Activated T-helper 17 cell treated with anti-CD3 and anti-CD28 coated beads, Interleukin-2, amount 50 U/mL, for 72 hours (primary cell): ENCODE measurements around the gene PSME4. TPM values are rescaled to one million over a fixed set of nuclear protein-coding genes. Genes with fewer than 3 reads are reported as not detected.

Experiments
- ATAC-seq: fragments of 150-1000 bp; cut with Tn5 transposase; replicated peaks from 2 replicates; pipeline ENCODE4 v1.10.0; 2021; ENCODE audit warnings: mild to moderate bottlenecking, moderate library complexity
- H3K27ac Mint-ChIP-seq: one replicate; pipeline ENCODE4 v1.8.0; 2022; ENCODE audit warnings: mixed read lengths
- H3K27me3 Mint-ChIP-seq: one replicate; pipeline ENCODE4 v1.8.0; 2022; ENCODE audit warnings: mixed read lengths
- H3K36me3 Mint-ChIP-seq: one replicate; pipeline ENCODE4 v1.8.0; 2022; ENCODE audit warnings: low read depth, mild to moderate bottlenecking, mixed read lengths
- H3K4me1 Mint-ChIP-seq: one replicate; pipeline ENCODE4 v1.8.0; 2022; ENCODE audit warnings: mixed read lengths
- H3K4me3 Mint-ChIP-seq: one replicate; pipeline ENCODE4 v1.8.0; 2022; ENCODE audit warnings: mild to moderate bottlenecking, mixed read lengths
- H3K9me3 Mint-ChIP-seq: one replicate; pipeline ENCODE4 v1.8.0; 2022; ENCODE audit warnings: mixed read lengths
- total RNA-seq, 2 donors: library from RNA; stranded (reverse); gene quantifications; one replicate each; pipeline ENCODE4 v1.2.3, GENCODE V29; 2022

Gene PSME4, protein sequence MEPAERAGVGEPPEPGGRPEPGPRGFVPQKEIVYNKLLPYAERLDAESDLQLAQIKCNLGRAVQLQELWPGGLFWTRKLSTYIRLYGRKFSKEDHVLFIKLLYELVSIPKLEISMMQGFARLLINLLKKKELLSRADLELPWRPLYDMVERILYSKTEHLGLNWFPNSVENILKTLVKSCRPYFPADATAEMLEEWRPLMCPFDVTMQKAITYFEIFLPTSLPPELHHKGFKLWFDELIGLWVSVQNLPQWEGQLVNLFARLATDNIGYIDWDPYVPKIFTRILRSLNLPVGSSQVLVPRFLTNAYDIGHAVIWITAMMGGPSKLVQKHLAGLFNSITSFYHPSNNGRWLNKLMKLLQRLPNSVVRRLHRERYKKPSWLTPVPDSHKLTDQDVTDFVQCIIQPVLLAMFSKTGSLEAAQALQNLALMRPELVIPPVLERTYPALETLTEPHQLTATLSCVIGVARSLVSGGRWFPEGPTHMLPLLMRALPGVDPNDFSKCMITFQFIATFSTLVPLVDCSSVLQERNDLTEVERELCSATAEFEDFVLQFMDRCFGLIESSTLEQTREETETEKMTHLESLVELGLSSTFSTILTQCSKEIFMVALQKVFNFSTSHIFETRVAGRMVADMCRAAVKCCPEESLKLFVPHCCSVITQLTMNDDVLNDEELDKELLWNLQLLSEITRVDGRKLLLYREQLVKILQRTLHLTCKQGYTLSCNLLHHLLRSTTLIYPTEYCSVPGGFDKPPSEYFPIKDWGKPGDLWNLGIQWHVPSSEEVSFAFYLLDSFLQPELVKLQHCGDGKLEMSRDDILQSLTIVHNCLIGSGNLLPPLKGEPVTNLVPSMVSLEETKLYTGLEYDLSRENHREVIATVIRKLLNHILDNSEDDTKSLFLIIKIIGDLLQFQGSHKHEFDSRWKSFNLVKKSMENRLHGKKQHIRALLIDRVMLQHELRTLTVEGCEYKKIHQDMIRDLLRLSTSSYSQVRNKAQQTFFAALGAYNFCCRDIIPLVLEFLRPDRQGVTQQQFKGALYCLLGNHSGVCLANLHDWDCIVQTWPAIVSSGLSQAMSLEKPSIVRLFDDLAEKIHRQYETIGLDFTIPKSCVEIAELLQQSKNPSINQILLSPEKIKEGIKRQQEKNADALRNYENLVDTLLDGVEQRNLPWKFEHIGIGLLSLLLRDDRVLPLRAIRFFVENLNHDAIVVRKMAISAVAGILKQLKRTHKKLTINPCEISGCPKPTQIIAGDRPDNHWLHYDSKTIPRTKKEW (N-terminal part only)
- total RNA-seq = 10 to 100 TPM; 30.9 to 47.9 TPM

GRCh38 chr2:53970724-53971602, at the start of gene PSME4:
PSME4 (minus strand) TSS chr2:53970993; CDS start chr2:53970784, 209 bp downstream.
- H3K4me3 Mint-ChIP-seq = peak within 1 kb of the TSS; percentile 93
- H3K9me3 Mint-ChIP-seq = no peaks in the 10 kb centered on the region
- peak; percentile 92 for ATAC-seq
- peak within 1 kb of the TSS; percentile 93 for H3K27ac Mint-ChIP-seq
- H3K4me1 Mint-ChIP-seq = peaks cover 33% of the 10 kb centered on the region
- peaks cover 11% of the 10 kb centered on the region for H3K36me3 Mint-ChIP-seq
- H3K27me3 Mint-ChIP-seq = no peaks in the 10 kb centered on the region

- Mint-ChIP-seq H3K4me1 (peaks cover 15% of the 10 kb centered on the region), H3K27ac (peak overlapping the region; percentile 1), H3K27me3 (no peaks in the 10 kb centered on the region), H3K36me3 (no peaks in the 10 kb centered on the region), H3K4me3 (no peak overlapping the region), H3K9me3 (peaks cover 3% of the 10 kb centered on the region)
- ATAC-seq = no peak
Measured at GRCh38 chr2:54015798-54016699, 45.3 kb upstream of the PSME4 start.

GRCh38 chr2:54013996-54014395, 43.2 kb upstream of the PSME4 start:
- Mint-ChIP-seq H3K27ac (peak overlapping the region; percentile 82), H3K4me3 (peak overlapping the region; percentile 60), H3K9me3 (no peaks in the 10 kb centered on the region), H3K4me1 (peaks cover 15% of the 10 kb centered on the region), H3K36me3 (no peaks in the 10 kb centered on the region), H3K27me3 (no peaks in the 10 kb centered on the region)
- no peak for ATAC-seq

DNA sequence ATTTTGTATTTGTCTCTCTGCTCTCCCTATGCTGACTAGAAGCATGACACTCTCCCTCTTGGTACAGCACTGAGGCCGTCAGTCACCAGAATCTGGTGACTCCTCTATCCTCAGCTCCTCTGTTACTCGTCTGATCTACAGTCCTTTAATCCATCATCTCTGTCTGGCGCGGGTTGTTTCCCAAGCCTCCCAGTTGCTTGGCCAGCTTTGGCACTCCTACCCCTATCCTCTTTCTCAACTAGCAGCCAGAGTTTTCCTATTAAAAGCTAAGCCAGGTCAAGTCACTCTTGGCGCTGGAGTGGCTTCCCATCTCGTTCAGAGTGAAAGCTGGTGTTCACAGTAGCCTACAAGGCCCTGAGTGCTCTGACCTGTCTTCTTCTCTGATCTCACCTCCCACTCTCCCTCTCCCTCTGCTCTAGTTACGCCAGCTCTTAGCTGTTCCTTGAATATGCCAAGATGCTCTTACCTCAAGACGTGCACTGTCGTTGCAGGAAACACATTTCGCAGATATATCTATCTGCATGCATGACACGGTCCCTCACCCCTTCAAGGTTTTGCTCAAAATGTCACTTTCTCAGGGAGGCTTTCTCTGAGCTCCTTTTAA, 41.8 kb upstream of the PSME4 start:
- Mint-ChIP-seq H3K9me3 (no peaks in the 10 kb centered on the region), H3K4me1 (peaks cover 15% of the 10 kb centered on the region), H3K27ac (peak overlapping the region; percentile 22), H3K36me3 (no peaks in the 10 kb centered on the region), H3K27me3 (no peaks in the 10 kb centered on the region), H3K4me3 (no peak overlapping the region)
- no peak for ATAC-seq

DNA sequence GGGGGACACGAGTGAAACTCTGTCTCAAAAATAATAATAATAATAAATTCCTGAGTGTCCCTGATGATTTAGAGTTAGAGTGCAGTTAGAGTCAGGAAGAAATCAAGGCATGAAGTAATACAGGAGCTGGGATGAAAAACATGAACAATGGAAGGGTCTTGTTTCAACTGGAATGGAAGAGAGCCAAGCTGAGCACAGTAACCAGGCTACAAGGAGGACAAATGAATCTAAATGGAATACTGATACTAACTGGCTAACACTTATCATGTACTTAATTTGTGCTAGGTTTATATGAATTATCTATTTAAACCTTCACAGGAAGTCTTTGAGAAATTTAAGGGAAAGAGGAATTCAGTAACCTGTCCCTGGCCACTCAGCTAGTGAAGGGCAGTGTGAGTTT, 38.8 kb upstream of the PSME4 start:
- no peaks in the 10 kb centered on the region for H3K36me3 Mint-ChIP-seq
- H3K4me1 Mint-ChIP-seq = peaks cover 15% of the 10 kb centered on the region
- no peaks in the 10 kb centered on the region for H3K27me3 Mint-ChIP-seq
- no peak overlapping the region for H3K4me3 Mint-ChIP-seq
- no peak for ATAC-seq
- no peaks in the 10 kb centered on the region for H3K9me3 Mint-ChIP-seq
- no peak overlapping the region for H3K27ac Mint-ChIP-seq

- Mint-ChIP-seq H3K27me3 (no peaks in the 10 kb centered on the region), H3K4me1 (peaks cover 8% of the 10 kb centered on the region), H3K36me3 (no peaks in the 10 kb centered on the region), H3K4me3 (no peak overlapping the region), H3K27ac (no peak overlapping the region), H3K9me3 (no peaks in the 10 kb centered on the region)
- no peak for ATAC-seq
Measured at GRCh38 chr2:54008439-54008838, 37.6 kb upstream of the PSME4 start.

DNA sequence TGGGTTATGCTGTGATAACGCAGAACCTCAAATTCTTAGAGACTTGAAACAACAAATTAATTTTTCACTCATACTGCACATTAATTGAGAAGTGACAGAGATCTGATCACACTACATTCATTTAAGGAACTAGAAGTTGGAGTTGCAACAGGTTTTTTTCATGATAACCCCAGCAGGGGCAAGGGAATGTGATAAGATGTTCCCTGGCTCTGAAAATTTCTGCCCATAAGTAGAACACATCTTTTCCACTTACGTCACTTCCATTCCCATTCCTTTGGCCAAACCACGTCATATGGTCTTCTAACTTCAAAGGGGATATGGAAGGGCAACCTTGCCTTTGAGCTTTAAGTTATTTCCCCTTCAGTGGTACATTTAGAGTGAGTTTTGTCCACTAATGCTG, 29.7 kb upstream of the PSME4 start:
- Mint-ChIP-seq H3K36me3 (no peaks in the 10 kb centered on the region), H3K4me3 (no peak overlapping the region), H3K4me1 (no peaks in the 10 kb centered on the region), H3K9me3 (no peaks in the 10 kb centered on the region), H3K27me3 (no peaks in the 10 kb centered on the region), H3K27ac (no peak overlapping the region)
- ATAC-seq = no peak

DNA sequence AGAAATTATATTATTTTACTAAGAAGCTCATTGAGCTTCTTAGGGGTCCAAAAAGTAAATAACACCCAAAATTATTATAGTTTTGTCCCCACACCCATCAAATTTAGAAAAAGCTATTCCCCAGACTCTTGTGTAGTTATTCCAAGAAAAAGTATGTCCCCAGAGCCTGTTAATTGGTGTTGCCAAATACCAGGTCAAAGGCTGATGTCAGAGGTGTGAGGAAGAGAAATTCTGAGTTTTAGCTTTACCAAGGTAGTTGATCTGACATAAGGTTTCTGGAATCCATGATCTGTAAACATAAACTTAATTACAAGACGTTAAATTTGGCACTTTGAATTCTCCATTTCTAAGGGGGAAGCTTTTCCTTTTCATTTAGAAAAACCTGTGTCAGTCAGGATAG, 29.3 kb upstream of the PSME4 start:
- no peaks in the 10 kb centered on the region for H3K36me3 Mint-ChIP-seq
- no peaks in the 10 kb centered on the region for H3K27me3 Mint-ChIP-seq
- peaks cover under 1% of the 10 kb centered on the region for H3K4me1 Mint-ChIP-seq
- no peaks in the 10 kb centered on the region for H3K9me3 Mint-ChIP-seq
- ATAC-seq = no peak
- no peak overlapping the region for H3K4me3 Mint-ChIP-seq
- H3K27ac Mint-ChIP-seq = no peak overlapping the region

GRCh38 chr2:53998834-53999233, 28.0 kb upstream of the PSME4 start:
- H3K36me3 Mint-ChIP-seq = no peaks in the 10 kb centered on the region
- H3K27ac Mint-ChIP-seq = no peak overlapping the region
- no peaks in the 10 kb centered on the region for H3K9me3 Mint-ChIP-seq
- peaks cover 8% of the 10 kb centered on the region for H3K4me1 Mint-ChIP-seq
- no peaks in the 10 kb centered on the region for H3K27me3 Mint-ChIP-seq
- ATAC-seq = no peak
- H3K4me3 Mint-ChIP-seq = no peak overlapping the region

- Mint-ChIP-seq H3K27me3 (no peaks in the 10 kb centered on the region), H3K4me3 (peak overlapping the region; percentile 46), H3K27ac (peak overlapping the region; percentile 34), H3K4me1 (peaks cover 19% of the 10 kb centered on the region), H3K9me3 (no peaks in the 10 kb centered on the region), H3K36me3 (no peaks in the 10 kb centered on the region)
- peak; percentile 97 for ATAC-seq
Measured at GRCh38 chr2:53994818-53995808, 24.3 kb upstream of the PSME4 start.

- H3K27ac Mint-ChIP-seq = peak overlapping the region; percentile 68
- no peak overlapping the region for H3K4me3 Mint-ChIP-seq
- no peaks in the 10 kb centered on the region for H3K36me3 Mint-ChIP-seq
- no peaks in the 10 kb centered on the region for H3K27me3 Mint-ChIP-seq
- H3K4me1 Mint-ChIP-seq = peaks cover 19% of the 10 kb centered on the region
- H3K9me3 Mint-ChIP-seq = no peaks in the 10 kb centered on the region
- no peak for ATAC-seq
Measured at GRCh38 chr2:53991948-53992347, 21.2 kb upstream of the PSME4 start.
